Posterior cingulate gyrus (tissue), 11 donors: ENCODE results near the gene VMO1.

Source experiments
- DNase-seq, 10 donors: peaks; one replicate each; pipeline versions ENCODE4 v3.0.0 to v3.0.0-alpha.2; 2020 to 2021; ENCODE audit warnings: mixed read lengths in 3 of 10
- intact Hi-C: fragments of 100-400 bp; cut with DNase I; formaldehyde crosslinking; loops from one replicate; pipeline ENCODE4 v1.15.1; 2023

The VMO1 gene

GRCh38 chr17:4802228-4802627 lies 16.1 kb upstream of the VMO1 start, which contains the start of gene C17orf114:
Gene C17orf114, minus strand, starts transcription at chr17:4802328.
- intact Hi-C loops: no loop called here
- DNase-seq: peak in 1 of 10 donors; percentile 45

GRCh38 chr17:4800462-4801196 lies 14.5 kb upstream of the VMO1 start:
- DNase-seq: peak in 1 of 10 donors; percentile 14
- intact Hi-C loops: no loop called here

GRCh38 chr17:4796552-4796920 lies 10.4 kb upstream of the VMO1 start:
- intact Hi-C loops: loop anchor here (2.0 kb wide), 1 partner anchor 66 kb away; the partner anchor contains the start of gene MED11
- peak in 1 of 10 donors; percentile 79 for DNase-seq

- intact Hi-C loops: no loop called here
- no peak for DNase-seq
These were observed 9.0 kb upstream of the VMO1 start for GRCh38 chr17:4795168-4795567.

- peak in 1 of 10 donors; percentile 2 for DNase-seq
- intact Hi-C loops: loop anchor here (5.0 kb wide), 1 partner anchor 78 kb away; the partner anchor contains the start of gene ARRB2
These were observed 4.5 kb upstream of the VMO1 start for GRCh38 chr17:4790705-4791088.

GRCh38 chr17:4789951-4790704 lies 4.0 kb upstream of the VMO1 start:
- peak; percentile 72 to 97 (median 86) for DNase-seq
- intact Hi-C loops: loop anchor here (5.0 kb wide), 4 partner anchors 47 to 112 kb away; partner anchors contain the start of genes ARRB2, CHRNE and MED11

GRCh38 chr17:4789701-4789950 lies 3.5 kb upstream of the VMO1 start:
- no peak for DNase-seq
- intact Hi-C loops: loop anchor here (5.0 kb wide), 3 partner anchors 48 to 113 kb away; partner anchors contain the start of genes CHRNE and MED11

- intact Hi-C loops: loop anchor here (5.0 kb wide), 3 partner anchors 48 to 113 kb away; partner anchors contain the start of genes CHRNE and MED11
- peak in 3 of 10 donors; percentile 68 to 83 (median 81) for DNase-seq
These were observed 2.9 kb upstream of the VMO1 start, which contains the start of gene GLTPD2 for GRCh38 chr17:4788807-4789700. Gene GLTPD2, plus strand, starts transcription at chr17:4788964. Its CDS starts 48 bp downstream, at chr17:4789012.

GRCh38 chr17:4788159-4788806 lies 2.1 kb upstream of the VMO1 start:
- intact Hi-C loops: loop anchor here (5.0 kb wide), 3 partner anchors 49 to 114 kb away; partner anchors contain the start of genes CHRNE and MED11
- DNase-seq: peak in 3 of 10 donors; percentile 16 to 51 (median 36)

DNA sequence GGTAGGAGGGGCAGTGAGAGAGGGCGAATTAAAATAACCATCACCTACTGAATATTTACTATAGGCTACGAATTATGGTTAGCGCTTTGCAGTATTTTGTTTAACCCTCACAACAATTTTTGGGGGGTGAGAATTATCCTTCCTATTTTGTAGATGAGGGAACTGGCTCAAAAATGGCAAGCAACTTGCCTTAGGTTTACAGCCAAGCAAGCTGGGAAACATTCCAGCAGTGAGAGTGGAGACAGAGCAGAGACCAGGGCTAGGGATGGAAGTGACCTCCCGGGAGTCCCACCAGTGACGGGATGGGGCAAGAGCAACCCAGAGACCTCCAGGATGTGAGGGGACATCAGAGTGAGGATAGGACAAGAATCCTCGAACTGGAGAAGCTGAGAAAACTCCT lies 352 bp upstream of the VMO1 start:
- intact Hi-C loops: loop anchor here (5.0 kb wide), 3 partner anchors 51 to 116 kb away; partner anchors contain the start of genes CHRNE and MED11
- peak in 1 of 10 donors; percentile 24 for DNase-seq

GRCh38 chr17:4785311-4786105 lies 656 bp downstream of the VMO1 start:
- intact Hi-C loops: loop anchor here (5.0 kb wide), 3 partner anchors 52 to 117 kb away; partner anchors contain the start of genes CHRNE and MED11
- DNase-seq: peak in 3 of 10 donors; percentile 69 to 83 (median 83)

DNA sequence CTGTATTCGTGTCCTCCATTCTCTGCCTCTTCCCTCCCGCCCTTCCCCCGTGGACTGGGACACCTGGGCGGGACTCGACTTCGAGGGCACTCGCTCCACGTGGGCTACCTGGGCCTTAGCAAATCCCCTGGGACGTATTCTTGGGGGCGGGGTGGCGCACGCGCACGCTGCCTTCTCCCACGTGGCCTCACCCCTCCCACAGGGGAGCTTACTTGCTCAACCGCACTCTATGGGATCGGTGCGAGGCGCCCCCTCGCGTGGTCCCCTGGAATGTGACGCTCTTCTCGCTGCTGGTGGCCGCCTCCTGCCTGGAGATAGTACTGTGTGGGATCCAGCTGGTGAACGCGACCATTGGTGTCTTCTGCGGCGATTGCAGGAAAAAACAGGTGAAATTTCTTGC lies 3.5 kb downstream of the VMO1 start:
- intact Hi-C loops: no loop called here
- DNase-seq: peak in 2 of 10 donors; percentile 69 to 84

GRCh38 chr17:4780325-4780955 lies 5.7 kb downstream of the VMO1 start:
- DNase-seq: peak in 2 of 10 donors; percentile 64 to 67
- intact Hi-C loops: no loop called here

- intact Hi-C loops: no loop called here
These were observed 8.0 kb downstream of the VMO1 start for GRCh38 chr17:4777969-4778760.

DNA sequence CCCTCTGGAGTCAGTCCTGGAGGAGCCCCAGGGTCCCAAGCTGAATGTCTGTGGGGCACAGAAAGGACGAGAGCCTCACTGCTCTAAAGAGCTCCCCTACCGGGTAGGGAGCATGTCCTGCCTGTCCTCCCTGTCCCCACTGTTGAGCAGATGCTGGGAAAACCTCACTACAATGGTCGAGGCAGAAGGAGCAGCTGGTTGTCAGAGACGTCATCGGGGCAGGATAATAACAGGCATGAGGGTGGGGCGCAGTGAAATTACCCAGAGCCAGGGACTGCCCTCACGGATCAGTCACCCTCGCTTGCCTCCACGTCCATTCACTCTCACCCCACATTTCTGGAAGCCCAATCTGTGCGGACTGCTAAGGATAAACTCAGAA lies 13.9 kb downstream of the VMO1 start:
- intact Hi-C loops: no loop called here
- DNase-seq: no peak

More at GRCh38 chr17:4777969-4778760, 8.0 kb downstream of the VMO1 start:
- peak in 1 of 10 donors; percentile 6 for DNase-seq

DNA sequence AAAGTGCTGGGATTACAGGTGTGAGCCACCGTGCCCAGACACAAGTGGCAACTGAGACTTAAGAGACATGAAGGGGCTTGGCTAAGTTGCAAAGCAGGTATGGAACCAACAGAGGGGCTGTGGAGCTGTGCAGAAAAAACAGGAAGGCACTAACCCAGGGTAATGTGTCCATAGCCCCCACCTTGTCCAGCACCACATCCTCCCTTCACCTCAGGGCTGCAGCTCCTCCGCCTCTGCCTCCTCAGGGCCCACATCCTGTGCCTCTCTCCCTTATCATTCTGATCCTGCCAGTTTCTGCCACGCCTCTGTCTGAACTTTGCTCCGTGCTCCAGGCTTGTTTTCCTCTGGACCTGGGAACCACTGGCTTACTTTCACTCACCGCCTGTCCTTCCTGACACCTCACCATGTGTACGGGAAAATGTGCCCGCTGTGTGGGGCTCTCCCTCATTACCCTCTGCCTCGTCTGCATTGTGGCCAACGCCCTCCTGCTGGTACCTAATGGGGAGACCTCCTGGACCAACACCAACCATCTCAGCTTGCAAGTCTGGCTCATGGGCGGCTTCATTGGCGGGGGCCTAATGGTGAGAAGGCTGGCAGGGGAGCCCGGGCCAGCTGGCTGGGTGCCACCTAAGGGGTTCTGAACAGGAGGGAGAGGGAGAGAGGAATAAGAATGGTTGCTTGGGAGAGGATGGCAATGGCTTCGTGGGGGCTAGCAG lies 14.5 kb downstream of the VMO1 start, which contains the start of gene TM4SF5:
Gene TM4SF5 (plus strand): TSS at position 368 of the 716 bp plus-strand sequence. CDS start 37 bp downstream, at position 405.
- no peak for DNase-seq
- intact Hi-C loops: no loop called here

- no peak for DNase-seq
- intact Hi-C loops: no loop called here
These were observed 16.5 kb downstream of the VMO1 start for GRCh38 chr17:4769628-4770027.
